Measurements from ENCODE around the gene SLC40A1.

SLC40A1 gene

DNA sequence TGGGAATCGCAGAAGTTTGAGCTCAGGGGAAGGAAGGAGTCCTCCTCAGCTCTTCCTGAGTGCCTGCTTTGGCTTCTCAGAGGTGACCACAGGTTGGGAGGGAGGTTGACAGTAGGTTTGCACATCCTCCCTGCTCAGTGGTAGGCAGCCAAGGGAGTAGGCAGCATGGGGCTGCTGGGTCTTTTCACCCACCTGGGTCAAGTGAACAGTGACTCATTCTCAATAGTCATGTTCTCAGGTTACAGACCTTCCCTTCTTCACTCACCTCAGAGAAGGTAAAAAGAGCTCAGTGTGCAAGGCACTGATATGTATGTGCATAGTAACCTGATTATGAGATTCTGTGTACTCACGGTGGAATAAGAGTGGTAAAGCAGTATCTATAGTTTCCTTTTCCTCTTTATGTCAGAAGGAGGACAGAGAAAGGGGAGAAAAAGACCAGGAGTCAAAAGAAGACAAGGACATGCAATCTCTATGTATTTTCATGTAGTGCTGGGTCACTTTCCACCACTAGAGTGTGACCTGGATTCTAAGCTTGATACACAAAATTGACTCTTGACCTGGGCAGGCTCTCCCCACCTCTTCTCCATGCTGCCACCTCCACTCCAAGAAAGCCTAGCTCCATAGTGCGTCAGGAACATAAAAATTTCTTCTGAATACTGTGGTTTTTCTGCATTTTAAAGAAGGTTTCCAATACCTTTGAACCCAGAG is 44.2 kb upstream of the SLC40A1 start:
- no peak for DNase-seq (ENCODE audit: low read depth, low spot score)
- H3K4me3 ChIP-seq (ENCODE audit: low read depth, low read length): no peak overlapping the region
- POLR2A ChIA-PET: no interaction called here
- CTCF ChIA-PET: no interaction called here
- TF ChIP-seq, protein P1, sequence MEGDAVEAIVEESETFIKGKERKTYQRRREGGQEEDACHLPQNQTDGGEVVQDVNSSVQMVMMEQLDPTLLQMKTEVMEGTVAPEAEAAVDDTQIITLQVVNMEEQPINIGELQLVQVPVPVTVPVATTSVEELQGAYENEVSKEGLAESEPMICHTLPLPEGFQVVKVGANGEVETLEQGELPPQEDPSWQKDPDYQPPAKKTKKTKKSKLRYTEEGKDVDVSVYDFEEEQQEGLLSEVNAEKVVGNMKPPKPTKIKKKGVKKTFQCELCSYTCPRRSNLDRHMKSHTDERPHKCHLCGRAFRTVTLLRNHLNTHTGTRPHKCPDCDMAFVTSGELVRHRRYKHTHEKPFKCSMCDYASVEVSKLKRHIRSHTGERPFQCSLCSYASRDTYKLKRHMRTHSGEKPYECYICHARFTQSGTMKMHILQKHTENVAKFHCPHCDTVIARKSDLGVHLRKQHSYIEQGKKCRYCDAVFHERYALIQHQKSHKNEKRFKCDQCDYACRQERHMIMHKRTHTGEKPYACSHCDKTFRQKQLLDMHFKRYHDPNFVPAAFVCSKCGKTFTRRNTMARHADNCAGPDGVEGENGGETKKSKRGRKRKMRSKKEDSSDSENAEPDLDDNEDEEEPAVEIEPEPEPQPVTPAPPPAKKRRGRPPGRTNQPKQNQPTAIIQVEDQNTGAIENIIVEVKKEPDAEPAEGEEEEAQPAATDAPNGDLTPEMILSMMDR (IDR thresholded peaks at IDR 0.05; ENCODE audit: insufficient read depth, low read length, missing control alignments): no peak

DNA sequence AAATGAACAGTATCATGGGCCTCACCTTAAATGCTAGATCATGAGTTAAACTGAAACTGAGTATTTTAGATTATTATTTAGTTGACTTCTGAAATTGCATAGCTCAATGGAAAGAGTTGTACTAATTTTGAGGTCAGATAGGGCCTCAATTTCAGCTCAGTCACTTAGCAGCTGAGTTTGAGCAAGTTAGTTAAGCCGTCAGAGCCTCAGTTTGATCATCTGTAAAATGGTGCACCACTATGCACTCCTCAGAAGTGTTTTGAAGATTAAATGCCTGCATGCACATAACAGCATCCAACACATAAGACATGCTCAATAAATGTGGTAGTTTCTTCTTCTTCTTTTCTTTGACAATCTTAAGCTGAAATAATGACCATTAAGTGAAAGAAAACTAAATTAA is 42.5 kb upstream of the SLC40A1 start:
- CTCF ChIA-PET: interaction anchor here (1.0 kb wide), 1 partner anchor 38 kb away, joined by 3 read pairs; no protein-coding TSS in a partner anchor
- no peak overlapping the region for H3K4me3 ChIP-seq (ENCODE audit: low read depth, low read length)
- TF ChIP-seq, protein P1 (IDR thresholded peaks at IDR 0.05; ENCODE audit: insufficient read depth, low read length, missing control alignments): no peak
- POLR2A ChIA-PET: no interaction called here
- no peak for DNase-seq (ENCODE audit: low read depth, low spot score)

DNA sequence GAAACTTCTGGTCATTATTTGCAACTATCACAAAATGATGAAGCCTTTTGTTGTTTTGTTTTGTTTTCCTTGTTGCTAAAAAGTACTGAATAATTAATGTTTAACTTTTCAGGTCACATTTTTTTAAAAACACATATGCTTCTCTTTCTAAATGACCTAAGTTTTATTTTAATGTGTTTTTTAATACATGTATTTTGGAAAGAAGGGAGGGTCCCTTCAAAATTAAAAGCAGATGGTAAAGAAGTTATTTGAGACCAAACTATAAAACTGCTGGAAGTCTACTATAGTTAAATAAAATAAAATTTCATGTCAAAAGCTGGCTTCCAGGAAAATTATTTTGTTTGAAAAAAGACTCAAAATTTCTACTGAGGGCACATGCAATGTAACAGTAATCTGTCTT is 41.2 kb upstream of the SLC40A1 start:
- TF ChIP-seq, protein P1 (IDR thresholded peaks at IDR 0.05; ENCODE audit: insufficient read depth, low read length, missing control alignments): no peak
- no peak for DNase-seq (ENCODE audit: low read depth, low spot score)
- CTCF ChIA-PET: no interaction called here
- no peak overlapping the region for H3K4me3 ChIP-seq (ENCODE audit: low read depth, low read length)
- POLR2A ChIA-PET: no interaction called here

DNA sequence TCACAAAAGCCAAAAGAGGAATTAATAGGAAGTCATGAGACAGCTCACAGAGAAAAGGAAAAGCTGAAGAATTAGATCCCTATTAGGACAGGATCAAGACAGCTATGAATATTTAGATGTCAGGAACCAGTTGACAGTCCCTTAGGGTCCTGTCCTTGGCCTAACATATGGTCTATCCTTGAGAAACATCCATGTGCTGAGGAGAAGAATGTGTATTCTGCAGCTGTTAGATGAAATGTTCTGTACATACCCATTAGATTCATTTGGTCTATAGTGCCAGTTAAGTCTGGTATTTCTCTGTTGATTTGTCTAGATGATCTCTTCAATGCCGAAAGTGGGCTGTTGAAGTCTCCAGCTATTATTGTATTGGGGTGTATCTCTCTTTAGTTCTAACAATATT is 37.6 kb upstream of the SLC40A1 start:
- CTCF ChIA-PET: interaction anchor here (0.8 to 1.1 kb wide), 2 partner anchors 10 to 11 kb away, joined by 3 read pairs; no protein-coding TSS in a partner anchor
- TF ChIP-seq, protein P1 (IDR thresholded peaks at IDR 0.05; ENCODE audit: insufficient read depth, low read length, missing control alignments): no peak
- H3K4me3 ChIP-seq (ENCODE audit: low read depth, low read length): no peak overlapping the region
- no peak for DNase-seq (ENCODE audit: low read depth, low spot score)
- POLR2A ChIA-PET: no interaction called here

DNA sequence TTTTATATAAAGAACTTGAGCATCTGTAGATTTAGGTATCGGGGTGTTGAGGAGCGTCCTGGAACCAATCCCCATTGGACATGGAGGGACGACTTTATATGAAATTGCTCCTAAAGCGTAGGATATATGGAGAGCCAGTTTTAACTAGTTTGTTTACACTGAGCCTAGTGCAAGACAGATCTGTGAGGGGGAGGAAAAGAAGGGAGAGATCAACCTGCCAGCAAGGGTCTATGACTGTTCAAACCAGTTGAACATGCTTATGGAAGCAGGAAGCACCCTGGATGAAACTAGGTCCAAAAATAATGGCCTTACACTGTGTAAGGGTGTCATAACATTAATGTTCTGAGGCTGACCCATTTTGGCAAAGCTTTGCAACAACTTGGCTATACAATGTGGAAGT is 34.0 kb upstream of the SLC40A1 start:
- CTCF ChIA-PET: interaction anchor here (0.6 kb wide), 1 partner anchor 664 kb away, joined by 4 read pairs; no protein-coding TSS in a partner anchor
- H3K4me3 ChIP-seq (ENCODE audit: low read depth, low read length): no peak overlapping the region
- no peak for DNase-seq (ENCODE audit: low read depth, low spot score)
- POLR2A ChIA-PET: no interaction called here
- TF ChIP-seq, protein P1 (IDR thresholded peaks at IDR 0.05; ENCODE audit: insufficient read depth, low read length, missing control alignments): no peak

DNA sequence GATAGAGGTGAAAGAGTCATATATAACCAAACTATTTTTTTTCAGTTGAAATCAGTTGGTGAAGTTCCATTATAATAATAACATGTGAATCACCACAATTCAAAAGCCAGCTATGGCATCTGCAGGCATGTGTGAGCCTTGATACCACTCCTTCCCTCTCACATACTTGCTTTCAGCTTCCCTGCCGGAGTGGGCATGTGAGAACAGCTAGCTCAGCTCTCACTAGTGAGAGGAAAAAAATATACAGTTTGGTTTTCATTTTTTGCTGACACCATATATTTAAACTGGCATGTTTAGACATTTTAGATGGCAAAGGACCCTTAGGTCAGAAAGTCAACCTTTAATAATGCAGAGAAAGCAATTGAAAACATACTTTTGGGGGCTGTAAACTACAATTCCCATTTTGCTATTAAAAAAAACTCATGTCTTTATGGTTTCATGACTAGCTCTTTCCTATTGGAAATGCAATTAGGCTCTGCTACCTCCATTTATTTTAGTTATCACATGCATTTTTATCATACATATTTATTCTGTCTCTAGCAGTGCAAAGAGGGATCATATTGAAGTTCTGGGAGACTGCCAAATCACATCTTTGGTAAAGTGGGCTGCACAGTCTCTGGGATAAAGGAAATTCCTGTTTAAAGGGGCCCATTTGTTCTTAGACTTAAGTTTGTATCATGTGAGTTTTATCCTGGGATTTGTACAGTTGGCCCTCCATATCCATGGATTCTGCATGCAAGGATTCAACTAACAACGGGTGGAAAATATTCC is 33.2 kb upstream of the SLC40A1 start:
- DNase-seq (ENCODE audit: low read depth, low spot score): no peak

More for the DNA sequence above, 33.2 kb upstream of the SLC40A1 start:
- TF ChIP-seq, protein P1 (IDR thresholded peaks at IDR 0.05; ENCODE audit: insufficient read depth, low read length, missing control alignments): no peak
- H3K4me3 ChIP-seq (ENCODE audit: low read depth, low read length): no peak overlapping the region
- ChIA-PET CTCF (interaction anchor here (0.9 kb wide), 1 partner anchor 47 kb away, joined by 5 read pairs; no protein-coding TSS in a partner anchor), POLR2A (no interaction called here)

Measured in AG04449 (cell line).